WTC11 (cell line): Measurements from ENCODE around the gene STUB1. TPM values are rescaled to one million over a fixed set of nuclear protein-coding genes. Genes with fewer than 3 reads are reported as not detected.

Experiments used
- AR ChIP-seq: fragments of 250-450 bp; sonication (Bioruptor Pico); IDR thresholded peaks from 2 replicates; pipeline ENCODE4 v1.9.0; 2021; ENCODE audit warnings: mild to moderate bottlenecking
- ATF2 ChIP-seq: sonication (generic); formaldehyde crosslinking; IDR thresholded peaks from 2 replicates; pipeline ENCODE4 v1.8.1; 2022; ENCODE audit warnings: low read depth, missing genetic modification reagents, borderline replicate concordance
- E2F5 ChIP-seq: sonication (generic); formaldehyde crosslinking; IDR thresholded peaks from 2 replicates; pipeline ENCODE4 v1.8.1; 2022; ENCODE audit warnings: mild to moderate bottlenecking, moderate library complexity, missing genetic modification reagents
- ELF4 ChIP-seq: sonication (generic); formaldehyde crosslinking; IDR thresholded peaks from 2 replicates; pipeline ENCODE4 v1.8.1; 2022; ENCODE audit warnings: low read depth, mild to moderate bottlenecking, moderate library complexity, missing genetic modification reagents
- NFE2L1 ChIP-seq: sonication (generic); formaldehyde crosslinking; IDR thresholded peaks from 2 replicates; pipeline ENCODE4 v1.8.1; 2023; ENCODE audit warnings: missing genetic modification reagents
- PRDM15 ChIP-seq: sonication (generic); formaldehyde crosslinking; IDR thresholded peaks from 2 replicates; pipeline ENCODE4 v1.8.0; 2022; ENCODE audit warnings: missing genetic modification reagents
- PREB ChIP-seq: sonication (generic); formaldehyde crosslinking; IDR thresholded peaks from 2 replicates; pipeline ENCODE4 v1.8.1; 2022; ENCODE audit warnings: mild to moderate bottlenecking, missing genetic modification reagents, moderate library complexity, borderline replicate concordance
- ZNF121 ChIP-seq: sonication (generic); formaldehyde crosslinking; IDR thresholded peaks from 2 replicates; pipeline ENCODE4 v1.8.0; 2023; ENCODE audit warnings: missing genetic modification reagents
- ZNF671 ChIP-seq: fragments of 250-450 bp; sonication (Bioruptor Pico); IDR thresholded peaks from 2 replicates; pipeline ENCODE4 v1.8.0; 2021; ENCODE audit warnings: mild to moderate bottlenecking
- total RNA-seq: library from RNA; stranded (reverse); gene quantifications from 3 replicates; pipeline ENCODE4 v1.2.3, GENCODE V29; 2021
- TF ChIP-seq, protein P1 (sequence below): sonication (generic); formaldehyde crosslinking; IDR thresholded peaks from 2 replicates; pipeline ENCODE4 v1.8.1; 2023; ENCODE audit warnings: mild to moderate bottlenecking, moderate library complexity, missing genetic modification reagents
- TF ChIP-seq, protein P2 (sequence below): sonication (generic); formaldehyde crosslinking; IDR thresholded peaks from 2 replicates; pipeline ENCODE4 v1.8.1; 2022; ENCODE audit warnings: low read depth, mild to moderate bottlenecking, moderate library complexity, missing genetic modification reagents, borderline replicate concordance

STUB1 gene
- total RNA-seq, 1 experiment from 2014 or later, result 88.2 TPM

- TF ChIP-seq ELF4 (CRISPR knock-in tag), result peak; percentile 37; the same call in 1 of the 2 replicates
- no peak; the same call in 1 of the 2 replicates for TF ChIP-seq E2F5 (CRISPR knock-in tag)
- 0 out of 2 replicates have a peak, but pooled peaks have one; percentile 39 for TF ChIP-seq PREB
- no peak for TF ChIP-seq ZNF671 (CRISPR knock-in tag)
- no peak for TF ChIP-seq AR
- no peak for TF ChIP-seq NFE2L1 (CRISPR knock-in tag)
- TF ChIP-seq PRDM15 (CRISPR knock-in tag), result 0 out of 2 replicates have a peak, but pooled peaks have one; percentile 13
- TF ChIP-seq, protein P1, sequence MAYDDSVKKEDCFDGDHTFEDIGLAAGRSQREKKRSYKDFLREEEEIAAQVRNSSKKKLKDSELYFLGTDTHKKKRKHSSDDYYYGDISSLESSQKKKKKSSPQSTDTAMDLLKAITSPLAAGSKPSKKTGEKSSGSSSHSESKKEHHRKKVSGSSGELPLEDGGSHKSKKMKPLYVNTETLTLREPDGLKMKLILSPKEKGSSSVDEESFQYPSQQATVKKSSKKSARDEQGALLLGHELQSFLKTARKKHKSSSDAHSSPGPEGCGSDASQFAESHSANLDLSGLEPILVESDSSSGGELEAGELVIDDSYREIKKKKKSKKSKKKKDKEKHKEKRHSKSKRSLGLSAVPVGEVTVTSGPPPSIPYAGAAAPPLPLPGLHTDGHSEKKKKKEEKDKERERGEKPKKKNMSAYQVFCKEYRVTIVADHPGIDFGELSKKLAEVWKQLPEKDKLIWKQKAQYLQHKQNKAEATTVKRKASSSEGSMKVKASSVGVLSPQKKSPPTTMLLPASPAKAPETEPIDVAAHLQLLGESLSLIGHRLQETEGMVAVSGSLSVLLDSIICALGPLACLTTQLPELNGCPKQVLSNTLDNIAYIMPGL (CRISPR knock-in tag), result 0 out of 2 replicates have a peak, but pooled peaks have one; percentile 50
- TF ChIP-seq ATF2, result 0 out of 2 replicates have a peak, but pooled peaks have one; percentile 35
- TF ChIP-seq, protein P2, sequence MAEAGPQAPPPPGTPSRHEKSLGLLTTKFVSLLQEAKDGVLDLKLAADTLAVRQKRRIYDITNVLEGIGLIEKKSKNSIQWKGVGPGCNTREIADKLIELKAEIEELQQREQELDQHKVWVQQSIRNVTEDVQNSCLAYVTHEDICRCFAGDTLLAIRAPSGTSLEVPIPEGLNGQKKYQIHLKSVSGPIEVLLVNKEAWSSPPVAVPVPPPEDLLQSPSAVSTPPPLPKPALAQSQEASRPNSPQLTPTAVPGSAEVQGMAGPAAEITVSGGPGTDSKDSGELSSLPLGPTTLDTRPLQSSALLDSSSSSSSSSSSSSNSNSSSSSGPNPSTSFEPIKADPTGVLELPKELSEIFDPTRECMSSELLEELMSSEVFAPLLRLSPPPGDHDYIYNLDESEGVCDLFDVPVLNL (CRISPR knock-in tag), result no peak
- TF ChIP-seq ZNF121, result no peak
These were observed 44.5 kb upstream of the STUB1 start (continued) for GRCh38 chr16:635573-636205.
